Forelimb muscle (tissue), 1 donor: Measurements from ENCODE around the gene PHLDB2. TPM values are rescaled to one million over a fixed set of nuclear protein-coding genes. Genes with fewer than 3 reads are reported as not detected.

Experiments used
- polyA plus RNA-seq: library from polyadenylated mRNA; unstranded; fragments of 120-200 nt; gene quantifications from one replicate; pipeline ENCODE4 v1.2.1, GENCODE V29; 2013; ENCODE audit not compliant: insufficient read length

Gene PHLDB2
- polyA plus RNA-seq, 1 donor = 65.7 TPM

Other genes with a start within 250 kb of the PHLDB2 start
- 0.72 TPM for gene PLCXD2, start 184.6 kb upstream of the PHLDB2 start, polyA plus RNA-seq
- gene ABHD10, start 119.8 kb downstream of the PHLDB2 start, polyA plus RNA-seq = 22.6 TPM
- gene TAGLN3, start 139.7 kb downstream of the PHLDB2 start, polyA plus RNA-seq = 3.4 TPM
- gene TMPRSS7, start 175.5 kb downstream of the PHLDB2 start, polyA plus RNA-seq = not detected
- gene C3orf52, start 227.1 kb downstream of the PHLDB2 start, polyA plus RNA-seq = 5.2 TPM